Left lung (tissue), 10 donors: ENCODE results near the gene ATXN7L3. TPM values are rescaled to one million over a fixed set of nuclear protein-coding genes. Genes with fewer than 3 reads are reported as not detected.

Source experiments
- ATAC-seq: fragments of 200-7000 bp; cut with Tn5 transposase; one replicate; pipeline ENCODE4 v1.9.1; 2020; ENCODE audit warnings: moderate library complexity
- DNase-seq, 4 donors: peaks; one replicate each; pipeline ENCODE4 v3.0.0-alpha.2; 2013 to 2020
- H3K27ac ChIP-seq, 2 donors: fragments of 200-600 bp; sonication (generic) in 1 of 2; one replicate each; pipeline versions ENCODE4 v1.5.0 to v1.8.0; 2020 to 2021
- H3K27me3 ChIP-seq, 2 donors: fragments of 200-600 bp; sonication (generic) in 1 of 2; one replicate each; pipeline versions ENCODE4 v1.5.0 to v1.8.0; 2020 to 2021
- H3K36me3 ChIP-seq, 2 donors: fragments of 200-600 bp; sonication (generic) in 1 of 2; one replicate each; pipeline versions ENCODE4 v1.5.0 to v1.8.0; 2020 to 2021
- H3K4me1 ChIP-seq, 2 donors: fragments of 200-600 bp; one replicate each; pipeline ENCODE4 v1.8.0; 2021
- H3K4me3 ChIP-seq, 2 donors: fragments of 200-600 bp; sonication (generic) in 1 of 2; one replicate each; pipeline versions ENCODE4 v1.5.0 to v1.8.0; 2020 to 2021; ENCODE audit warnings: mild to moderate bottlenecking in 1 of 2
- H3K9me3 ChIP-seq, 2 donors: fragments of 200-600 bp; sonication (generic) in 1 of 2; one replicate each; pipeline versions ENCODE4 v1.5.0 to v1.8.0; 2020 to 2021
- CTCF ChIP-seq, 2 donors: fragments of 200-600 bp; sonication (generic) in 1 of 2; IDR thresholded peaks; one replicate each; pipeline versions ENCODE4 v1.5.0 to v1.8.0; 2021; ENCODE audit warnings: antibody characterized with exemption in 2 of 2
- intact Hi-C, 2 donors: fragments of 100-400 bp; cut with DNase I; formaldehyde crosslinking; loops; one replicate each; pipeline versions ENCODE4 v1.11.2 to v1.14.2; 2022
- polyA plus RNA-seq, 6 donors: library from polyadenylated mRNA; unstranded; fragments of 120-200 nt; gene quantifications; one replicate each; pipeline ENCODE4 v1.2.1, GENCODE V29; 2013; ENCODE audit not compliant: insufficient read length in 6 of 6
- total RNA-seq, 2 donors: library from RNA; stranded (reverse); fragmentation: NEBNext Ultra II Directional; extraction: Animal tissue kit (Norgen Biotek cat#: 25700); gene quantifications; one replicate each; pipeline ENCODE4 v1.2.1, GENCODE V29; 2021
- donor health status: DM: no; HTN: yes; CAD: no.
- donor health status: DM: no; HTN: no; CAD: no.

ATXN7L3 gene
- total and polyA plus RNA-seq, 8 donors = 51.3 to 81.8 (median 62.5) TPM

DNA sequence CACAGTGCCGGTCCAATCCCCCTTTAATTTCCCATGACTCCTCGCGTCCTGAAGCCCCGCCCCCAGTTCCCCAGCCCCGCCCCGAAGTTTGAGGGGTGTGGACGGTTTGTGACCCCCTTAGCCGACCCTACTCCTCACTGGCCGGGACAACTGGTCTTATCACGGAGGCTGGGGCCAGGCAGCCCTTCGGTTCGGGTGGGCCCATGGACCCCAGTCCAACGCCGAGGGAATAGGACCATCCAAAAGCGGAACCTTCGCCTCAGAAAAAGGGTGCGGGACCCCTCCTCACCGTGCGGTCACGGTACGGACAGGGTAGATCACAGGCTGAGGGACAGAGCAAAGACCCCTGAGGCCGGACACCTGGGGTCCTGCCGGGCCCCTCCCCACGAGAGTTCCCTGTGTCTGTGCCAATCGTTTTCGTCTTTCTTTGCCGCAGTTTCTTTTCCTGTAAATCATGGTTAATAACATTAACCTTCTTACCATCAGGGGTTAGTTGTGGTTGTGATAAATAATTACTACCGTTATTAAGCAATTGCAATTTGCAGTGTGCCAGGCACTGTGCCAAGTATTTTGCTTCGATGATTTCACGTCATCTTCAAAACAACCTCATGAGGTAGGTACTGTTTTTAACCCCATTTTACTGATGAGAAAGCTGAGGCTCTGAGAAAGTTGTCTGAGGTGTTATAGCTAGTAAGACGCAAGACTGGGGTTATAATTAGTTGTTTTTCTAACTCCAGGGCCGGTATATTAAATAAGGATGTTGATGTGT is 12.4 kb downstream of the ATXN7L3 start:
- Histone ChIP-seq H3K4me1 (peaks cover 16 to 49% of the 10 kb centered on the region in 2 donors), H3K9me3 (no peaks in the 10 kb centered on the region), H3K27ac (peak overlapping the region; percentile 94 to 97), H3K27me3 (no peaks in the 10 kb centered on the region), H3K4me3 (peak overlapping the region; percentile 65 to 87), H3K36me3 (peaks cover 0 to 45% of the 10 kb centered on the region in 2 donors)
- intact Hi-C loops = no loop called here
- ATAC-seq (peak; percentile 73), DNase-seq (peak in 2 of 4 donors; percentile 14 to 35)
- TF ChIP-seq CTCF (IDR thresholded peaks at IDR 0.05) = no peak

- no peaks in the 10 kb centered on the region for H3K27me3 ChIP-seq
- peak; percentile 99 to 100 (median 99) for DNase-seq
- ATAC-seq = peak; percentile 97
- H3K27ac ChIP-seq = peak within 1 kb of the TSS; percentile 94 to 97
- no peak for TF ChIP-seq CTCF (IDR thresholded peaks at IDR 0.05)
- intact Hi-C loops = no loop called here
- peaks cover 0 to 45% of the 10 kb centered on the region in 2 donors for H3K36me3 ChIP-seq
- H3K4me3 ChIP-seq = peak within 1 kb of the TSS; percentile 65 to 87
- H3K9me3 ChIP-seq = no peaks in the 10 kb centered on the region
- peaks cover 16 to 41% of the 10 kb centered on the region in 2 donors for H3K4me1 ChIP-seq
Measured at GRCh38 chr17:44186307-44187130, 13.2 kb downstream of the ATXN7L3 start, which contains the start of gene TMUB2. TMUB2 (plus strand) TSS chr17:44186972; CDS start chr17:44187709, 737 bp downstream.

GRCh38 chr17:44184212-44184810 is 15.4 kb downstream of the ATXN7L3 start:
- DNase-seq = peak in 1 of 4 donors; percentile 5
- no peaks in the 10 kb centered on the region for H3K9me3 ChIP-seq
- no peaks in the 10 kb centered on the region for H3K27me3 ChIP-seq
- no peak overlapping the region for H3K27ac ChIP-seq
- H3K36me3 ChIP-seq = peaks cover 0 to 27% of the 10 kb centered on the region in 2 donors
- no peak for ATAC-seq
- no peak for TF ChIP-seq CTCF (IDR thresholded peaks at IDR 0.05)
- H3K4me3 ChIP-seq = no peak overlapping the region
- intact Hi-C loops = no loop called here
- H3K4me1 ChIP-seq = peaks cover 16 to 39% of the 10 kb centered on the region in 2 donors

- no peaks in the 10 kb centered on the region for H3K9me3 ChIP-seq
- intact Hi-C loops = no loop called here
- no peak overlapping the region for H3K4me3 ChIP-seq
- H3K27me3 ChIP-seq = no peaks in the 10 kb centered on the region
- peaks cover 0 to 32% of the 10 kb centered on the region in 2 donors for H3K36me3 ChIP-seq
- TF ChIP-seq CTCF (IDR thresholded peaks at IDR 0.05) = no peak
- peaks cover 15 to 26% of the 10 kb centered on the region in 2 donors for H3K4me1 ChIP-seq
- DNase-seq (no peak), ATAC-seq (no peak)
- H3K27ac ChIP-seq = no peak overlapping the region
Measured at GRCh38 chr17:44183024-44183423, 16.7 kb downstream of the ATXN7L3 start.
